ENCODE data around the gene ZNF569. TPM values are rescaled to one million over a fixed set of nuclear protein-coding genes. Genes with fewer than 3 reads are reported as not detected.
A peak's percentile ranks its signal among the peaks of the same experiment; 100 is the strongest.

ZNF569 gene
- total and polyA plus RNA-seq, 2 donors (not counting 3 experiments of a cell fraction or from before 2014, with no cell fraction given) = 0.86 to 4.4 TPM

GRCh38 chr19:37470216-37470615, 3.0 kb upstream of the ZNF569 start:
- Histone ChIP-seq H3K4me2 (ENCODE audit: insufficient read depth, low read length) (peak overlapping the region; percentile 55), H3K36me3 (ENCODE audit: control insufficient read depth in 2 of 2, extremely low read depth in 1 of 2, insufficient read depth in 2 of 2, low read length in 2 of 2) (no peaks in the 10 kb centered on the region), H3K4me3 (replicated peaks in 1 of 3; ENCODE audit: insufficient read depth in 1 of 3, low read depth in 1 of 3, low read length in 3 of 3) (peak overlapping the region in 1 of 3 experiments; percentile 80), H2AFZ (ENCODE audit: low read depth, low read length) (no peak overlapping the region), H3K27me3 (ENCODE audit: control insufficient read depth in 2 of 2, insufficient read depth in 2 of 2, low read length in 2 of 2) (no peaks in the 10 kb centered on the region), H4K20me1 (replicated peaks; ENCODE audit: control insufficient read depth, extremely low read depth, insufficient read depth, low read length) (no peaks in the 10 kb centered on the region), H3K4me1 (ENCODE audit: control insufficient read depth, extremely low read depth, insufficient read depth, low read length) (peaks cover 5% of the 10 kb centered on the region), H3K27ac (ENCODE audit: insufficient read depth, low read depth, low read length) (no peak overlapping the region), H3K79me2 (ENCODE audit: control insufficient read depth, insufficient read depth, low read length) (peaks cover 2% of the 10 kb centered on the region), H3K9me1 (replicated peaks; ENCODE audit: control insufficient read depth, extremely low read depth, insufficient read depth, low read length) (no peaks in the 10 kb centered on the region), H3K9ac (replicated peaks; ENCODE audit: extremely low read depth, insufficient read depth, low read length) (no peak overlapping the region), H3K9me3 (replicated peaks; ENCODE audit: control insufficient read depth, insufficient read depth, low read length) (no peaks in the 10 kb centered on the region)
- DNase-seq (ENCODE audit: low read depth, low spot score) (no peak), FAIRE-seq (no peak)
- BruUV-seq (replicated peaks) = no TSS peak
- TF ChIP-seq MAX (IDR thresholded peaks at IDR 0.05; ENCODE audit: insufficient read depth, insufficient read length) (no peak), GATA2 (IDR thresholded peaks at IDR 0.05; ENCODE audit: insufficient read depth, insufficient read length, low read depth, low read length) (no peak), EZH2 (IDR thresholded peaks at IDR 0.05; ENCODE audit: borderline replicate concordance, low read depth, low read length, severe bottlenecking) (no peak), CTCF (IDR thresholded peaks at IDR 0.05; ENCODE audit: extremely low read depth in 1 of 2, insufficient read depth in 1 of 2, low read depth in 1 of 2, low read length in 2 of 2) (no peak), JUN (IDR thresholded peaks at IDR 0.05; ENCODE audit: borderline replicate concordance, insufficient read depth, insufficient read length, low read depth) (no peak), MYC (IDR thresholded peaks at IDR 0.05; ENCODE audit: low read depth, low read length) (no peak), POLR2A (IDR thresholded peaks at IDR 0.05; ENCODE audit: low read depth, low read length) (no peak), POLR2AphosphoS5 (IDR thresholded peaks at IDR 0.05; ENCODE audit: insufficient read depth, low read depth, low read length) (no peak), FOS (IDR thresholded peaks at IDR 0.05; ENCODE audit: borderline replicate concordance, insufficient read depth, low read length) (no peak)
- dilution Hi-C loops (cut with MboI; ENCODE audit: extremely low pct_ligation_motif_present, low sequenced_read_pairs) = no loop called here
- intact Hi-C loops (cut with micrococcal nuclease) = no loop called here
- ChIA-PET POLR2A (no interaction called here), CTCF (no interaction called here)

Data from endothelial cell of umbilical vein (primary cell).